ENCODE measurements around the gene TMEM164. TPM values are rescaled to one million over a fixed set of nuclear protein-coding genes. Genes with fewer than 3 reads are reported as not detected.
A peak's percentile ranks its signal among the peaks of the same experiment; 100 is the strongest.

TMEM164 gene
- total and polyA plus RNA-seq, 2 of the 4 experiments (the other 2 are of a cell fraction) = 6.3 to 7.1 TPM

DNA sequence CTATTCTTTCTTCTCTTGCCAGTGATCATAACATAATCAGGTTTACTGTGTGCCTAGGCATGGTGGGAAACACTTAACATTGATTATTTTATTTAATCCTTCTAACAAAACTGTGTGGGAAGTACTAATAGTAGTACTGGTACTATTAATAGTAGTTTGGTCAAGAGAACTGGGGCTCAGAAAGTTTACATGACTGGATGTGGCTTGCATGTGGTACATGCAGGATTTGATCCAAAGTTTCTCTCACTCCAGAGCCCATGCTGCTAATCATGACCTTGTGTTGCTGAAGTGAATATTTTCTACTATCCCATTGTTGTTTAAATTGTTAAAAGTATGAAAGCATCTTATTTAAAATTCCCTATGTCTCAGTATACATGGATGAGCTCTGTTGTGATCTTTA is 78.4 kb downstream of the TMEM164 start:
- ATAC-seq (ENCODE audit: low read depth) = no peak
- dilution Hi-C loops (cut with HindIII; ENCODE audit: low sequenced_read_pairs, unreplicated experiment) = no loop called here
- no peak overlapping the region for H3K9ac ChIP-seq (ENCODE audit: low read depth, low read length)

More for the DNA sequence above, 78.4 kb downstream of the TMEM164 start:
- no peak overlapping the region for H3K4me2 ChIP-seq (ENCODE audit: low read depth, low read length)
- H2AK5ac ChIP-seq (ENCODE audit: low read depth, low read length) = no peak overlapping the region
- H3K4ac ChIP-seq (ENCODE audit: low read depth, low read length) = no peak overlapping the region; the same call in 1 of the 2 replicates
- no peak overlapping the region for H2BK120ac ChIP-seq (ENCODE audit: low read depth, low read length)
- no peaks in the 10 kb centered on the region for H3K9me3 ChIP-seq (ENCODE audit: control insufficient read depth, insufficient read depth, low read length)
- peaks cover 11% of the 10 kb centered on the region for H3K9me1 ChIP-seq (ENCODE audit: insufficient read depth, low read length)
- H3K14ac ChIP-seq (replicated peaks; ENCODE audit: low read depth, low read length) = 0 out of 2 replicates have a peak overlapping the region, but pooled peaks have one; percentile 50
- no peak overlapping the region for H3K27ac ChIP-seq (ENCODE audit: insufficient read depth, low read length)
- H4K5ac ChIP-seq (ENCODE audit: low read depth, low read length) = no peak overlapping the region
- ChIA-PET CTCF (no interaction called here), POLR2A (ENCODE audit: unreplicated experiment) (no interaction called here)
- no peaks in the 10 kb centered on the region; the same call in 1 of the 2 replicates for H3K27me3 ChIP-seq (ENCODE audit: control insufficient read depth, insufficient read depth, low read length)
- peak overlapping the region; percentile 36 for H2BK5ac ChIP-seq (ENCODE audit: low read depth, low read length, poor library complexity, severe bottlenecking)
- H2AK9ac ChIP-seq (replicated peaks; ENCODE audit: low read depth, low read length, poor library complexity) = no peak overlapping the region
- H3K18ac ChIP-seq (ENCODE audit: low read depth, low read length) = no peak overlapping the region
- no peak overlapping the region for H3K56ac ChIP-seq (ENCODE audit: extremely low read depth, insufficient read depth, low read length)
- DNase-seq = no peak
- intact Hi-C loops (cut with micrococcal nuclease) = loop anchor here (10.0 kb wide), 1 partner anchor 333 kb away; no protein-coding TSS in a partner anchor
- no peak overlapping the region for H2BK15ac ChIP-seq (ENCODE audit: low read depth, low read length)
- H3K79me1 ChIP-seq (ENCODE audit: low read depth in 1 of 2, low read length in 2 of 2) = peaks cover 0 to 7% of the 10 kb centered on the region in 2 experiments; a peak in 2 of 4 replicates
- H4K20me1 ChIP-seq (ENCODE audit: insufficient read depth, low read length) = no peaks in the 10 kb centered on the region
- H3K23ac ChIP-seq (ENCODE audit: low read depth, low read length) = no peak overlapping the region
- H2AFZ ChIP-seq (replicated peaks; ENCODE audit: low read length, poor library complexity) = no peak overlapping the region
- TF ChIP-seq CHD1 (IDR thresholded peaks at IDR 0.05; ENCODE audit: low read depth, low read length) (no peak), FOS (IDR thresholded peaks at IDR 0.05; ENCODE audit: low read depth, low read length) (no peak), RCOR1 (IDR thresholded peaks at IDR 0.05; ENCODE audit: insufficient replicate concordance, low read length) (no peak), BHLHE40 (IDR thresholded peaks at IDR 0.05; ENCODE audit: low read depth, low read length) (no peak), ELK1 (IDR thresholded peaks at IDR 0.05; ENCODE audit: borderline replicate concordance, low read depth, low read length) (no peak), MAFK (IDR thresholded peaks at IDR 0.05; ENCODE audit: low read depth, low read length) (no peak), RFX5 (IDR thresholded peaks at IDR 0.05; ENCODE audit: low read depth, low read length) (no peak), RAD21 (IDR thresholded peaks at IDR 0.05; ENCODE audit: low read length) (no peak), POLR2A (IDR thresholded peaks at IDR 0.05; ENCODE audit: low read depth, low read length) (no peak), MAZ (IDR thresholded peaks at IDR 0.05; ENCODE audit: borderline replicate concordance, low read depth, low read length) (no peak), MXI1 (IDR thresholded peaks at IDR 0.05; ENCODE audit: borderline replicate concordance, low read depth, low read length) (no peak), CEBPB (IDR thresholded peaks at IDR 0.05; ENCODE audit: low read depth, low read length) (no peak), SMC3 (IDR thresholded peaks at IDR 0.05; ENCODE audit: low read depth, low read length) (no peak), NFE2L2 (IDR thresholded peaks at IDR 0.05; ENCODE audit: low read depth, low read length) (no peak)
- TF ChIP-seq, protein P1, sequence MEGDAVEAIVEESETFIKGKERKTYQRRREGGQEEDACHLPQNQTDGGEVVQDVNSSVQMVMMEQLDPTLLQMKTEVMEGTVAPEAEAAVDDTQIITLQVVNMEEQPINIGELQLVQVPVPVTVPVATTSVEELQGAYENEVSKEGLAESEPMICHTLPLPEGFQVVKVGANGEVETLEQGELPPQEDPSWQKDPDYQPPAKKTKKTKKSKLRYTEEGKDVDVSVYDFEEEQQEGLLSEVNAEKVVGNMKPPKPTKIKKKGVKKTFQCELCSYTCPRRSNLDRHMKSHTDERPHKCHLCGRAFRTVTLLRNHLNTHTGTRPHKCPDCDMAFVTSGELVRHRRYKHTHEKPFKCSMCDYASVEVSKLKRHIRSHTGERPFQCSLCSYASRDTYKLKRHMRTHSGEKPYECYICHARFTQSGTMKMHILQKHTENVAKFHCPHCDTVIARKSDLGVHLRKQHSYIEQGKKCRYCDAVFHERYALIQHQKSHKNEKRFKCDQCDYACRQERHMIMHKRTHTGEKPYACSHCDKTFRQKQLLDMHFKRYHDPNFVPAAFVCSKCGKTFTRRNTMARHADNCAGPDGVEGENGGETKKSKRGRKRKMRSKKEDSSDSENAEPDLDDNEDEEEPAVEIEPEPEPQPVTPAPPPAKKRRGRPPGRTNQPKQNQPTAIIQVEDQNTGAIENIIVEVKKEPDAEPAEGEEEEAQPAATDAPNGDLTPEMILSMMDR (conservative IDR thresholded peaks at IDR 0.05; ENCODE audit: low read depth, low read length) = no peak
- TF ChIP-seq, protein P2, sequence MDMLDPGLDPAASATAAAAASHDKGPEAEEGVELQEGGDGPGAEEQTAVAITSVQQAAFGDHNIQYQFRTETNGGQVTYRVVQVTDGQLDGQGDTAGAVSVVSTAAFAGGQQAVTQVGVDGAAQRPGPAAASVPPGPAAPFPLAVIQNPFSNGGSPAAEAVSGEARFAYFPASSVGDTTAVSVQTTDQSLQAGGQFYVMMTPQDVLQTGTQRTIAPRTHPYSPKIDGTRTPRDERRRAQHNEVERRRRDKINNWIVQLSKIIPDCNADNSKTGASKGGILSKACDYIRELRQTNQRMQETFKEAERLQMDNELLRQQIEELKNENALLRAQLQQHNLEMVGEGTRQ (IDR thresholded peaks at IDR 0.05; ENCODE audit: low read depth, low read length) = no peak
- no peak overlapping the region for H4K8ac ChIP-seq (ENCODE audit: low read depth in 2 of 2, low read length in 2 of 2)
- in situ Hi-C loops (cut with MboI; ENCODE audit: low sequenced_read_pairs) = no loop called here
- H4K91ac ChIP-seq (ENCODE audit: insufficient read depth, low read depth, low read length) = no peak overlapping the region
- H3K36me3 ChIP-seq (ENCODE audit: control insufficient read depth, insufficient read depth, low read length) = no peaks in the 10 kb centered on the region
- peaks cover 8% of the 10 kb centered on the region for H3K4me1 ChIP-seq (ENCODE audit: control insufficient read depth, insufficient read depth, low read length)
- H3K4me3 ChIP-seq (ENCODE audit: insufficient read depth, low read depth, low read length) = no peak overlapping the region
- BruUV-seq (replicated peaks) = no TSS peak
- H2BK20ac ChIP-seq (ENCODE audit: low read depth, low read length) = 0 out of 2 replicates have a peak overlapping the region, but pooled peaks have one; percentile 39

All from IMR-90 (cell line).